Rectal smooth muscle tissue (tissue), 1 donor: Measurements from ENCODE around the gene MMRN1.

Experiments used
- H3K27ac ChIP-seq: one replicate; pipeline ENCODE4 v1.7.0; 2013; ENCODE audit warnings: low read depth, low read length, inconsistent platforms
- H3K27me3 ChIP-seq: one replicate; pipeline ENCODE4 v1.7.0; 2013; ENCODE audit warnings: low read length; ENCODE audit not compliant: control insufficient read depth, insufficient read depth
- H3K36me3 ChIP-seq: one replicate; pipeline ENCODE4 v1.7.0; 2013; ENCODE audit warnings: low read length; ENCODE audit not compliant: control insufficient read depth, insufficient read depth
- H3K4me1 ChIP-seq: one replicate; pipeline ENCODE4 v1.7.0; 2013; ENCODE audit warnings: low read length; ENCODE audit not compliant: control insufficient read depth, insufficient read depth
- H3K4me3 ChIP-seq: one replicate; pipeline ENCODE4 v1.7.0; 2013; ENCODE audit warnings: low read length
- H3K9ac ChIP-seq: one replicate; pipeline ENCODE4 v1.7.0; 2013; ENCODE audit warnings: low read length

The MMRN1 gene

DNA sequence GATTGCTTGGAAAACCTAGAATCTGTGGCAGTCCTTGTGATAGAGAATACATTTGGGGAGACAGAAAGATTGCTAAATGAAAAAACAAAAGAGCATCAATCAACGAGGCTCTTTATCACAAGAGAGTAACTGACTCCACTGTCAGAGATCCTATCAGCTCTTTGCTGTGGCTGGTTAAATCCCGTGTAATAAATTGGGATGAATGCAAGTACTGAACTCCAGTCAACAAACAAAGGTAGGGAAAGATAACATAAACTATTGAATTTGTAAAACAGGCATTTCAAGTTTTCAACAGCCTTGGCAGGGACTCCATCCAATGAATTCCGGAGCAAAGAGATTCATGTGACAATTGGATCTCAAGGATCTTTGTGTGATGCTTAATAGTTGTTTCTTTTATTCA is 21.3 kb downstream of the MMRN1 start:
- Histone ChIP-seq H3K9ac (no peak overlapping the region), H3K36me3 (no peaks in the 10 kb centered on the region), H3K4me3 (no peak overlapping the region), H3K4me1 (no peaks in the 10 kb centered on the region), H3K27me3 (no peaks in the 10 kb centered on the region), H3K27ac (no peak overlapping the region)

GRCh38 chr4:89922848-89923416 is 28.3 kb downstream of the MMRN1 start:
- Histone ChIP-seq H3K9ac (no peak overlapping the region), H3K27me3 (no peaks in the 10 kb centered on the region), H3K36me3 (no peaks in the 10 kb centered on the region), H3K27ac (no peak overlapping the region), H3K4me1 (no peaks in the 10 kb centered on the region), H3K4me3 (no peak overlapping the region)

DNA sequence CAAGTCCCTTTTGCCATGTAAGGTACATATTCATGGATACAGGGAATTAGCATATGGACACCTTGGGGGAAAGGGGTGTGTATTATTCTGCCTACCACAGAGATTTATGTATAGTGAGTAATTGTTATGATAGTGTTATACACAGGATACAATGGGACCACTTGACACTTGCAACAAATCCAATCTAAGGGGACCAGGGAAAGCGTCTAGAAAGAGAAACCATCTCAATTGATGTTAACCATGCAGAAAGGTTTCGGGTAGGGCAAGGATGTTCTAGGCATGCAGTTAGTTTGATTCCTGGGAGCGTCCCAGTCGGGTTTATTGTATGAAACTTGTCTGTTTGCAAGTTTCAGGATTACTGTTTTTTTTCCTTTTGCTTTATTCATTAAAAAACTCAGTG is 34.2 kb downstream of the MMRN1 start:
- Histone ChIP-seq H3K27ac (no peak overlapping the region), H3K4me3 (no peak overlapping the region), H3K36me3 (no peaks in the 10 kb centered on the region), H3K4me1 (no peaks in the 10 kb centered on the region), H3K9ac (no peak overlapping the region), H3K27me3 (no peaks in the 10 kb centered on the region)

DNA sequence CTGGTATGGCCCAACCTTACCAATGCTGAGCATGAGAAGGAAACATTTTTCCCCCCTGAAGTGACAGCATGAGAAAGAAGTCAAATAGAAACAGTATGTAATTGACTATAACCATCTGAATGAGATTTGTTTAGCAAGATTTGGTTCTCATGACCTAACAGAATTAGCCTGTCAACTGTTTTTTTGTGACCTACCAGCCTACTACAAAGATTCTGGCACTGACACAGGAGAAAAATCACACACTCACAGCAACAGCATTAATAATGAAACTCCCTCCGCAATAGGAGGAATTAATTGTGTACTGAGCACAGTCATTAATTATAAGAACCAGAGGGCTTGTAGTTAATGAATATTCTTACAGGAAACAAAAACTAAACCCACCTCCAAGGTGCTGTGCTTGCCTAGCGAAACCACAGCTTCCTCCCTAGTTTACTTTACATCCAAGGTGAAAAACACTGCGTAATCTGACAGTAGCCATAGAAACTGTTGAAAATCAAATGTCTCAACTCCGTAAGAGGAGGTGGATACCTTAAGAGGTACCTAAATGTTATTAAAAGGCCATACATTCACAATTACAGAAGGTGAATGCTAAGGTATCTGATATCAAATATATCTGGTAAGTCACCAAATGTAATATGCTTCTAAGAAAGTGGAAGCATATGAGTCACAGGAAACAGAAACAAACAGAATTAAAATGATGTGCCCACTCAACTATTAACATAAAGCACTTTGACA is 34.9 kb downstream of the MMRN1 start:
- H3K27ac ChIP-seq = no peak overlapping the region

DNA sequence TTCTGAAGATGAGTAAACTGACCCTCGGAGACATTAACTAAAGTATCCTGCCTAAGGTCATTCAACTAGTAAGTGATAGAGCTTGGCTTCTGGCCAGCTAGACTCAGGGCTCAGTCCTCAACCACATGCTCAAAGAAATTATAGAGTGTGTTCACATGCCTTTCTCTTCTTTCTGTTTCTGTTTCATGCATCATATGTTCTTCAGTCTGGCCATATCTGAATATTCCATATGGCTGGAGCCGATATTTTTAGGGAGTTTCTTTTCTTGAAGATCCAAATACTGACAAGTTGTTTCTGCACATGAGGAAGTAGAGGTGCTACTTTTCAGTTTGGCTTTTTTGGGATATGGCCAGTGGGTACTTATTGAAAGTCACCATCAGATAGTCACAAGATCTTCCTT is 44.9 kb downstream of the MMRN1 start:
- Histone ChIP-seq H3K36me3 (no peaks in the 10 kb centered on the region), H3K4me1 (no peaks in the 10 kb centered on the region), H3K27me3 (no peaks in the 10 kb centered on the region), H3K4me3 (no peak overlapping the region), H3K27ac (no peak overlapping the region), H3K9ac (no peak overlapping the region)

More for the DNA sequence above, 34.9 kb downstream of the MMRN1 start:
- Histone ChIP-seq H3K4me3 (no peak overlapping the region), H3K9ac (no peak overlapping the region), H3K4me1 (no peaks in the 10 kb centered on the region), H3K27me3 (no peaks in the 10 kb centered on the region), H3K36me3 (no peaks in the 10 kb centered on the region)

DNA sequence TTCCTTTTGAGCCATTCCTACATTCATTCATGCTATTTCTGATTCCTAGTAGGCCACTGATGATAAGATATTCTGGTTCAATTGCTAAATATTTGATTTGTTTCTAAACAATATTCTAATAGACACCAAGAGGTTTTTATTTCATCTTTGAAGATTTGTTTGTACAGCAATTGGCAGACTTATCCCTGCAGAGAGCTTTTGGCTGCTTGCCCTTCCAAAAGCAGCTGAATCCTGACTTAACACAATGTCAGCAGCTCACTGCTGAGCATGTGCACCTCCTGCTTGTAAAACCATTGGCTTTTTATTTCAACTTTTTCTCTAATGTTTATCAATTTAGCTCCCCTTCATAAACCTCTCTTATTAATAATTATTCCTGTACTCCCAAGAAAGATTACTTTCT is 45.3 kb downstream of the MMRN1 start:
- no peaks in the 10 kb centered on the region for H3K36me3 ChIP-seq
- H3K9ac ChIP-seq = no peak overlapping the region
- H3K27ac ChIP-seq = no peak overlapping the region
- H3K4me3 ChIP-seq = no peak overlapping the region
- H3K27me3 ChIP-seq = no peaks in the 10 kb centered on the region
- H3K4me1 ChIP-seq = no peaks in the 10 kb centered on the region

DNA sequence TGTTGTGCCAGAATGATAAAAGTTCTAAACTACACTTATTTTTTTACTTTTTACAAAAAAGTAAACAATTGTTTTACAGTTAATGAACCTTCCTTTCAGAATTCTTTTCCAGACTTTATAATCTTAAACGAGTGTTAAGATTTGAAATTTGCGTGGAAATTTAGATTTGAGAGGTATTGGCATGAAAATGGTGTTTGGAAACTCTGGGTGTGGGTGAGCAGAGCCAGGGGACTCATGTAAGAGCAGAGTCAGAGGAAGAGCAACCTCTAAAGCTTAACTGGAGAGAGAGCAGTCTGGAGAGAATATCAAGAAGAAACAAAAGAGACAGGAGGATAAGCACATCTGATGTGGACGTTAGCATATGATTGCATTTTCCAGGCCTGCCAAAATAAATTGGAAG is 48.2 kb downstream of the MMRN1 start:
- no peak overlapping the region for H3K4me3 ChIP-seq

DNA sequence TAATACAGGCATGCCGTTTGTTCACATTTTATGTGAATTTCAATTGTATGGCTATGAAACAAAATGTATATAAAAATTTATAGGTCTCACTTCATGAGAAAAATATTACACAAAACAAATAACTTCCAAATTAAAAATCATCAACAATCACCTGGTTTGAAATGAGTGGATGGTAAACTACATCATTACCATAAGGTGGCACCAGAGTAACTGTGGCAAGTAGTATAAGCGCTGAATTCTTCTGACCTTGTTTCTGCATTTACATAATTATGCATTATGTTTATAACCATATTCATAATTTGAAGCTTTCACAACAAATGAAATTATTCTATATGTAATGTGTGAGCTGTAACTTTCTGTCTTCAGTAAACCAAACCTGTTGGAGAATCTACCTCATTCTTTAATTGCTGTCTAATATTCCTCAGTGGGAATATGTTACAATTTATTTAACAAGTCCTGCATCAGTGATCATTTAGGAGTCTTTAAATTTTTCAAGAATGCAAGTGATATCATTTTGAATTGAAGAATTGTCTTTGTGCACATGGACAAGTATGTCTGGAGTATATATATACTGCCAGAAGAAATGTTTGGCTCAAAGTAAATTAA is 55.2 kb downstream of the MMRN1 start:
- H3K27ac ChIP-seq = no peak overlapping the region
- H3K9ac ChIP-seq = no peak overlapping the region
- no peaks in the 10 kb centered on the region for H3K27me3 ChIP-seq
- H3K4me3 ChIP-seq = no peak overlapping the region
- no peaks in the 10 kb centered on the region for H3K36me3 ChIP-seq
- no peaks in the 10 kb centered on the region for H3K4me1 ChIP-seq

More for the DNA sequence above, 48.2 kb downstream of the MMRN1 start:
- H3K27ac ChIP-seq = no peak overlapping the region
- no peaks in the 10 kb centered on the region for H3K36me3 ChIP-seq
- no peaks in the 10 kb centered on the region for H3K27me3 ChIP-seq
- H3K4me1 ChIP-seq = no peaks in the 10 kb centered on the region
- no peak overlapping the region for H3K9ac ChIP-seq

- Histone ChIP-seq H3K4me3 (no peak overlapping the region), H3K4me1 (no peaks in the 10 kb centered on the region), H3K9ac (no peak overlapping the region), H3K27me3 (no peaks in the 10 kb centered on the region), H3K36me3 (no peaks in the 10 kb centered on the region), H3K27ac (no peak overlapping the region)
These were observed 57.8 kb downstream of the MMRN1 start for GRCh38 chr4:89952458-89952857.

DNA sequence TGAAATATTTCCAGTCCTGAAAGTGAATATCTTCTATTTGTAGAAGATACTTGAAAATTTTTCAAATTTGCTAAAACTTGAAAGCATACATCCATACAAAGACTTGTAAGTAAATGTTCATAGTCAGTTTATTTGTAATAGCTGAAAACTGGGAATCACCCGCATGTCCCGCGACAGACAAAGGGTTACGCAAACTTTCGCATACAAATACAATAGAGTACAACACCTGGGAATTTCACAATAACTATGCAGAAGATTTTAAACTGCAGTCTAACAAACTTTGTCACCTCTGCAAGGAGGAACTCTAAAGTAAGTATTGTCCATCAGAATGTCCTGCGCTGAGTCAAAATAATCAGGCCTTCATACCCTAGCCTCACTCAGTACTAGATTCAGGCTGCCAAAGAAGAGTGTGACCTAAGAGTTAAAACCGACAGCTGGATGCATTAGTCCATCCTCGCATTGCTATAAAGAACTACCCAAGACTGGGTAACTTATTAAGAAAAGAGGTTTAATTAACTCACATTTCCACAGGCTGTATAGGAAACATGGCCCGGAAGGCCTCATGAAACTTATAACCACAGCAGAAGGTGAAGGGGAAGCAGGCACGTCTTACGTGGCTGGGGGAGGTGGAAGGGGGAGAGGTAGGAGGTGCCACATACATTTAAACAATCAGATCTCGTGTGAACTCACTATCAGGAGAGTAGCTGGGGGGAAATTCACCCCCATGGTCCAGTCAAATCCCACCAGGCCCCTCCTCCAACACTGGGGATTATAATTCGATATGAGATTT is 60.4 kb downstream of the MMRN1 start:
- Histone ChIP-seq H3K4me1 (no peaks in the 10 kb centered on the region), H3K9ac (no peak overlapping the region), H3K27me3 (no peaks in the 10 kb centered on the region), H3K36me3 (no peaks in the 10 kb centered on the region), H3K4me3 (no peak overlapping the region), H3K27ac (no peak overlapping the region)

- Histone ChIP-seq H3K4me3 (no peak overlapping the region), H3K27me3 (no peaks in the 10 kb centered on the region), H3K36me3 (no peaks in the 10 kb centered on the region), H3K27ac (no peak overlapping the region), H3K4me1 (no peaks in the 10 kb centered on the region), H3K9ac (no peak overlapping the region)
These were observed 62.6 kb downstream of the MMRN1 start for GRCh38 chr4:89957046-89957926.
